AG09319 (cell line): ENCODE data around the gene SHC3.

Source experiments
- DNase-seq: peaks from one replicate; pipeline ENCODE4 v3.0.0-alpha.2; 2010; ENCODE audit warnings: low read depth; ENCODE audit errors: extremely low read depth
- CTCF ChIP-seq: IDR thresholded peaks from 2 replicates; pipeline ENCODE4 v1.5.1; 2011; ENCODE audit warnings: low read depth, mild to moderate bottlenecking, inconsistent platforms, low read length, moderate library complexity

The SHC3 gene

GRCh38 chr9:89058906-89059305, 119.7 kb downstream of the SHC3 start:
- no peak for DNase-seq
- no peak for TF ChIP-seq CTCF

GRCh38 chr9:89054865-89055495, 123.6 kb downstream of the SHC3 start:
- DNase-seq = no peak
- no peak for TF ChIP-seq CTCF

GRCh38 chr9:89053301-89053700, 125.3 kb downstream of the SHC3 start:
- TF ChIP-seq CTCF = no peak
- DNase-seq = no peak

- DNase-seq = no peak
- no peak for TF ChIP-seq CTCF
Measured at GRCh38 chr9:89052470-89053097, 126.0 kb downstream of the SHC3 start.

GRCh38 chr9:89051421-89052025, 127.1 kb downstream of the SHC3 start:
- DNase-seq = no peak
- no peak for TF ChIP-seq CTCF

GRCh38 chr9:89049646-89050045, 129.0 kb downstream of the SHC3 start:
- DNase-seq = no peak
- no peak for TF ChIP-seq CTCF

- TF ChIP-seq CTCF = no peak
- DNase-seq = no peak
Measured at GRCh38 chr9:89048616-89049015, 130.0 kb downstream of the SHC3 start.
